ENCODE data around the gene ZFHX3.

ZFHX3 gene

GRCh38 chr16:73068541-73069401 lies 20.8 kb upstream of the ZFHX3 start:
- no peak for DNase-seq

GRCh38 chr16:73067671-73068540 lies 20.0 kb upstream of the ZFHX3 start:
- DNase-seq = no peak

- no peak for DNase-seq
These were observed 19.2 kb upstream of the ZFHX3 start for GRCh38 chr16:73066927-73067670.

GRCh38 chr16:73066331-73066926 lies 18.5 kb upstream of the ZFHX3 start:
- DNase-seq = no peak

- no peak for DNase-seq
These were observed 17.9 kb upstream of the ZFHX3 start for GRCh38 chr16:73065632-73066330.

- no peak for DNase-seq
These were observed 17.1 kb upstream of the ZFHX3 start for GRCh38 chr16:73064994-73065545.

- no peak for DNase-seq
These were observed 16.5 kb upstream of the ZFHX3 start for GRCh38 chr16:73064212-73064993.

- no peak for DNase-seq
These were observed 15.9 kb upstream of the ZFHX3 start for GRCh38 chr16:73063854-73064211.

GRCh38 chr16:73062743-73063733 lies 15.1 kb upstream of the ZFHX3 start:
- no peak for DNase-seq

GRCh38 chr16:73062001-73062616 lies 14.2 kb upstream of the ZFHX3 start:
- no peak for DNase-seq

- DNase-seq = no peak
These were observed 13.1 kb upstream of the ZFHX3 start for GRCh38 chr16:73060892-73061490.

GRCh38 chr16:73059779-73060615 lies 12.1 kb upstream of the ZFHX3 start:
- DNase-seq = no peak

GRCh38 chr16:73058616-73059409 lies 10.9 kb upstream of the ZFHX3 start:
- no peak for DNase-seq

- DNase-seq = no peak
These were observed 10.3 kb upstream of the ZFHX3 start for GRCh38 chr16:73058221-73058615.

- no peak for DNase-seq
These were observed 9.6 kb upstream of the ZFHX3 start for GRCh38 chr16:73057291-73058210.

- DNase-seq = no peak
These were observed 9.0 kb upstream of the ZFHX3 start for GRCh38 chr16:73056921-73057290.

Data from cerebellar nuclear complex (tissue), 1 donor.